Measurements from ENCODE around the gene BRD4. TPM values are rescaled to one million over a fixed set of nuclear protein-coding genes. Genes with fewer than 3 reads are reported as not detected.

Gene BRD4
- total and polyA plus RNA-seq, 2 donors from 2014 or later = 14.3 to 107 TPM

GRCh38 chr19:15280048-15280725 lies 52.2 kb downstream of the BRD4 start:
- H3K27me3 ChIP-seq (ENCODE audit: control insufficient read depth, insufficient read depth, low read length) = no peaks in the 10 kb centered on the region
- intact Hi-C loops (cut with DNase I) = no loop called here
- H3K27ac ChIP-seq (ENCODE audit: low read depth in 2 of 2, low read length in 2 of 2) = peak overlapping the region; percentile 43 to 59
- H3K9me3 ChIP-seq (ENCODE audit: control insufficient read depth in 2 of 3, insufficient read depth in 1 of 3, low read length in 3 of 3) = no peaks in the 10 kb centered on the region
- FAIRE-seq (no peak), DNase-seq (no peak)
- H3K4me3 ChIP-seq (ENCODE audit: low read length in 3 of 3) = peak overlapping the region in 2 of 3 donors; percentile 0 to 25
- TF ChIP-seq CTCF (IDR thresholded peaks at IDR 0.05; ENCODE audit: borderline replicate concordance, extremely low read depth, insufficient read depth) = no peak
- H3K4me1 ChIP-seq (ENCODE audit: control insufficient read depth in 2 of 3, insufficient read depth in 2 of 3, low read depth in 1 of 3, low read length in 3 of 3) = peaks cover 0 to 65% (median 63%) of the 10 kb centered on the region in 3 donors
- H3K36me3 ChIP-seq (ENCODE audit: control insufficient read depth in 2 of 3, insufficient read depth in 3 of 3, low read length in 3 of 3) = no peaks in the 10 kb centered on the region
- H3K9ac ChIP-seq (ENCODE audit: low read length in 3 of 3) = no peak overlapping the region

- Histone ChIP-seq H3K27me3 (ENCODE audit: control insufficient read depth, insufficient read depth, low read length) (no peaks in the 10 kb centered on the region), H3K4me3 (ENCODE audit: low read length in 3 of 3) (no peak overlapping the region), H3K9me3 (ENCODE audit: control insufficient read depth in 2 of 3, insufficient read depth in 1 of 3, low read length in 3 of 3) (no peaks in the 10 kb centered on the region), H3K36me3 (ENCODE audit: control insufficient read depth in 2 of 3, insufficient read depth in 3 of 3, low read length in 3 of 3) (no peaks in the 10 kb centered on the region), H3K9ac (ENCODE audit: low read length in 3 of 3) (no peak overlapping the region), H3K27ac (ENCODE audit: low read depth in 2 of 2, low read length in 2 of 2) (no peak overlapping the region), H3K4me1 (ENCODE audit: control insufficient read depth in 2 of 3, insufficient read depth in 2 of 3, low read depth in 1 of 3, low read length in 3 of 3) (peaks cover 0 to 63% (median 62%) of the 10 kb centered on the region in 3 donors)
- DNase-seq = no peak
- intact Hi-C loops (cut with DNase I) = no loop called here
- FAIRE-seq = no peak
- TF ChIP-seq CTCF (IDR thresholded peaks at IDR 0.05; ENCODE audit: borderline replicate concordance, extremely low read depth, insufficient read depth) = no peak
Observed at GRCh38 chr19:15279326-15279904, 52.9 kb downstream of the BRD4 start.

- Histone ChIP-seq H3K36me3 (ENCODE audit: control insufficient read depth in 2 of 3, insufficient read depth in 3 of 3, low read length in 3 of 3) (peaks cover 0 to 7% (median 6%) of the 10 kb centered on the region in 3 donors), H3K27ac (ENCODE audit: low read depth in 2 of 2, low read length in 2 of 2) (no peak overlapping the region), H3K9ac (ENCODE audit: low read length in 3 of 3) (no peak overlapping the region), H3K9me3 (ENCODE audit: control insufficient read depth in 2 of 3, insufficient read depth in 1 of 3, low read length in 3 of 3) (no peaks in the 10 kb centered on the region), H3K4me3 (ENCODE audit: low read length in 3 of 3) (no peak overlapping the region), H3K27me3 (ENCODE audit: control insufficient read depth, insufficient read depth, low read length) (no peaks in the 10 kb centered on the region), H3K4me1 (ENCODE audit: control insufficient read depth in 2 of 3, insufficient read depth in 2 of 3, low read depth in 1 of 3, low read length in 3 of 3) (peaks cover 0 to 52% (median 48%) of the 10 kb centered on the region in 3 donors)
- TF ChIP-seq CTCF (IDR thresholded peaks at IDR 0.05; ENCODE audit: borderline replicate concordance, extremely low read depth, insufficient read depth) = no peak
- DNase-seq (no peak), FAIRE-seq (no peak)
- intact Hi-C loops (cut with DNase I) = no loop called here
Observed at GRCh38 chr19:15276620-15277215, 55.6 kb downstream of the BRD4 start.

All from kidney (tissue), 14 donors.